ENCODE measurements around the gene CRYZL1.

Gene CRYZL1

DNA sequence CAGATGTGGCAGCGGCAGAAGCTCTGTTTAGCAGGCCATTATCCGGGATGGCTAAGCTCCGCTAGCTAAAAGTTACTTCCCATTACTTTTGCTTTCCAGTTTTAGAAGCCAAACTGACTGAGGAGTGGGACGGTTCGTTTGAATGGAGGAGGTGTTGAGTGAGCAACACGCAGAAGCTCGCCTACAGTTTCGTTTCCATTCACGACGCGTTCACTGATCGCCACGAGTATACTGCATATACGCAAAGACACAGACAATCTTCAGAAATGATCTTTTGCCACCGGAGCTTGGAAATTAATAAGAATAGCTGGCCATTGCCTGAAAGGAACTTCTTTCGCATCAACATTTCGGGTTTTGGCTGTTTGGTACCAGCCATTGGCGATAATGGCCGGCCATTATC is 84.1 kb downstream of the CRYZL1 start:
- no peak for DNase-seq

DNA sequence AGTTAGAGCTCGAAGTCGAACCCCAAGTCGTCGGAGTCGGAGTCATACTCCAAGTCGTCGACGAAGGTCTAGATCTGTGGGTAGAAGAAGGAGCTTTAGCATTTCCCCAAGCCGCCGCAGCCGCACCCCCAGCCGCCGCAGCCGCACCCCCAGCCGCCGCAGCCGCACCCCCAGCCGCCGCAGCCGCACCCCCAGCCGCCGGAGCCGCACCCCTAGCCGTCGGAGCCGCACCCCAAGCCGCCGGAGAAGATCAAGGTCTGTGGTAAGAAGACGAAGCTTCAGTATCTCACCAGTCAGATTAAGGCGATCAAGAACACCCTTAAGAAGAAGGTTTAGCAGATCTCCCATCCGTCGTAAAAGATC is 86.6 kb downstream of the CRYZL1 start:
- DNase-seq, result no peak

DNA sequence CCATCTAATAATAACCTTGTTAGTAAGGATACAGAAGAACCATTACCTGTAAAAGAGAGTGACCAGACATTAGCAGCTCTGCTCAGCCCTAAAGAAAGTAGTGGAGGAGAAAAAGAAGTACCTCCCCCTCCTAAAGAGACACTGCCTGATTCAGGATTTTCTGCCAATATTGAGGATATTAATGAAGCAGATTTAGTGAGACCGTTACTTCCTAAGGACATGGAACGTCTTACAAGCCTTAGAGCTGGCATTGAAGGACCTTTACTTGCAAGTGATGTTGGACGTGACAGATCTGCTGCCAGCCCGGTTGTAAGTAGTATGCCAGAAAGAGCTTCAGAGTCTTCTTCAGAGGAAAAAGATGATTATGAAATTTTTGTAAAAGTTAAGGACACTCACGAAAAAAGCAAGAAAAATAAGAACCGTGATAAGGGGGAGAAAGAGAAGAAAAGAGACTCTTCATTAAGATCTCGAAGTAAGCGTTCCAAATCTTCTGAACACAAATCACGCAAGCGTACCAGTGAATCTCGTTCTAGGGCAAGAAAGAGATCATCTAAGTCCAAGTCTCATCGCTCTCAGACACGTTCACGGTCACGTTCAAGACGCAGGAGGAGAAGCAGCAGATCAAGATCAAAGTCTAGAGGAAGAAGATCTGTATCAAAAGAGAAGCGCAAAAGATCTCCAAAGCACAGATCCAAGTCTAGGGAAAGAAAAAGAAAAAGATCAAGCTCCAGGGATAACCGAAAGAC is 87.1 kb downstream of the CRYZL1 start:
- no peak for DNase-seq

- DNase-seq, result no peak
These were observed 88.4 kb downstream of the CRYZL1 start for GRCh38 chr21:33552999-33553598.

- DNase-seq, result peak; percentile 14
These were observed 89.2 kb downstream of the CRYZL1 start for GRCh38 chr21:33552093-33552998.

- DNase-seq, result no peak
These were observed 89.9 kb downstream of the CRYZL1 start for GRCh38 chr21:33551664-33552063.

DNA sequence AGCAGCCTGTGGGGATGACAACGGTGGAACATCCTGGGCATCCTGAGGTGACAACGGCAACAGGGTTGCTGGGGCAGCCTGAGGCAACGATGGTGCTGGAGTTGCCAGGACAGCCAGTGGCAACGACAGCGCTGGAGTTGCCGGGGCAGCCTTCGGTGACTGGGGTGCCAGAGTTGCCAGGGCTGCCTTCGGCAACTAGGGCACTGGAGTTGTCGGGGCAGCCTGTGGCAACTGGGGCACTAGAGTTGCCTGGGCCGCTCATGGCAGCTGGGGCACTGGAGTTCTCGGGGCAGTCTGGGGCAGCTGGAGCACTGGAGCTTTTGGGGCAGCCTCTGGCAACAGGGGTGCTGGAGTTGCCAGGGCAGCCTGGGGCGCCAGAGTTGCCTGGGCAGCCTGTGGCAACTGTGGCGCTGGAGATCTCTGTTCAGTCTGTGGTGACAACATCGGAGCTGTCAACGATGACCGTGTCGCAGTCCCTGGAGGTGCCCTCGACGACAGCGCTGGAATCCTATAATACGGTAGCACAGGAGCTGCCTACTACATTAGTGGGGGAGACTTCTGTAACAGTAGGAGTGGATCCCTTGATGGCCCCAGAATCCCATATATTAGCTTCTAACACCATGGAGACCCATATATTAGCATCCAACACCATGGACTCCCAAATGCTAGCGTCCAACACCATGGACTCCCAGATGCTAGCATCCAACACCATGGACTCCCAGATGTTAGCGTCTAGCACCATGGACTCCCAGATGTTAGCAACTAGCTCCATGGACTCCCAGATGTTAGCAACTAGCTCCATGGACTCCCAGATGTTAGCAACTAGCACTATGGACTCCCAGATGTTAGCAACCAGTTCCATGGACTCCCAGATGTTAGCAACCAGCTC is 90.5 kb downstream of the CRYZL1 start:
- no peak for DNase-seq

GRCh38 chr21:33549848-33550771 is 91.4 kb downstream of the CRYZL1 start:
- no peak for DNase-seq

DNA sequence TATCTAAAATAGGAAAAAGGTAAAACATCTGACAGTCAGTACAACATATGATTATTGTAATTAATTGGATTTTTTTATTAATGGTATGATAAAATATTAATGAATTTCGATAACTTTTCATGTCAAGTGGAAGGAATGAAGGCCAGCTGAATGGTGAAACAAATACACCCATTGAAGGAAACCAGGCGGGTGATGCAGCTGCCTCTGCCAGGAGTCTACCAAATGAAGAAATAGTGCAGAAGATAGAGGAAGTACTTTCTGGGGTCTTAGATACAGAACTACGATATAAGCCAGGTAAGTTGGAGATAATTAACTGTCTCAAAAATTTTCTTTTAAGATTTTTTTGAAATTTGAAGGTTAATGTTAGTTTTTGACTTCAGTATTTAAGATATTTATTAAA is 95.5 kb downstream of the CRYZL1 start:
- DNase-seq, result no peak

GRCh38 chr21:33544451-33545195 is 96.9 kb downstream of the CRYZL1 start:
- no peak for DNase-seq

GRCh38 chr21:33543505-33544129 is 97.9 kb downstream of the CRYZL1 start:
- DNase-seq, result peak; percentile 20

GRCh38 chr21:33542640-33543504 is 98.7 kb downstream of the CRYZL1 start, which contains the start of gene SON:
TSS of gene SON (plus strand) at chr21:33543038. CDS start at chr21:33543093, 55 bp downstream.
- peak; percentile 99 for DNase-seq

DNA sequence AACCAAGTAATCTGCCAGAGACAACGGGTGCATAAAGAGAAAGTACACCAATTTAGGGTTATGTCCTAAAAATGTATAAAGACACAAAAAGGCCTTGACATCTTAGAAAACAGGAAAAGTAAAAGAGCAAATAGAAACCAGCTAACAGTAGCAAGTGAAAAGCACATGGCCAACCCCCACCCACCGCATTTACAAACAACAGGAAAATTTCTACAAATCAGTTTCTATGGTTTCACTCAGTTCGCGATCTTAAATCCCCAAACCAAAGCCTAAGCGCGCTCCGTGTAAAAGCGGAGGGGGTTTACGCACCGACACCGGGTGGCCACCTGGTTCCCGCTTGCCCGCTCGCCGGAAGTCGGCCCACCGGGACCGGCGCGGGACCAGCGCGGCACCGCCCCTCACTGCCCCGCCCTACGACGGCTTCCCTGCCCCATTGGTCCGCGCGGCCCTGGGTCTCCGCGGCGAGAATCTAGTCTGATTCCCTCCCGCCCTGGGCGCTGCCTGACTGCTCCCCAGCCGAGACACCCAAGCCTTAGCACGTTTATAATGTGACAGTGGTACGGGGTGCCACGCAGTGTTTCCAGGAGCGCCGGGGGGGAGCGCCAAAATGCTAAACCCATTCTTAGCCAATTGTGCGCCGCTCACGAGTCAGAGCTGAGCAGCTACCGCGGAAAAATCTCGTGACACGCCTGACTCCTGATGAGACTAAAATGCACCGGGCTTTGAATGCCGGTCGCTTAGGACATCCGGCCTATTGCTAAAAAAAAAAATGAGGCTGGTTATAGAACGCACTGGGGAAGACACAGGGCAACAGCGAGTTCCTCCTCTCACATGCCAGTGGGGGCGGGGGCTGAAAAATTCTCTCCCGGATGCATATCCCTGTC is 99.5 kb downstream of the CRYZL1 start, which contains the start of gene GART:
GART (minus strand) TSS at position 362 of the 884 bp plus-strand sequence. CDS start 2,802 bp downstream, outside the sequence.
- DNase-seq, result peak; percentile 90

DNA sequence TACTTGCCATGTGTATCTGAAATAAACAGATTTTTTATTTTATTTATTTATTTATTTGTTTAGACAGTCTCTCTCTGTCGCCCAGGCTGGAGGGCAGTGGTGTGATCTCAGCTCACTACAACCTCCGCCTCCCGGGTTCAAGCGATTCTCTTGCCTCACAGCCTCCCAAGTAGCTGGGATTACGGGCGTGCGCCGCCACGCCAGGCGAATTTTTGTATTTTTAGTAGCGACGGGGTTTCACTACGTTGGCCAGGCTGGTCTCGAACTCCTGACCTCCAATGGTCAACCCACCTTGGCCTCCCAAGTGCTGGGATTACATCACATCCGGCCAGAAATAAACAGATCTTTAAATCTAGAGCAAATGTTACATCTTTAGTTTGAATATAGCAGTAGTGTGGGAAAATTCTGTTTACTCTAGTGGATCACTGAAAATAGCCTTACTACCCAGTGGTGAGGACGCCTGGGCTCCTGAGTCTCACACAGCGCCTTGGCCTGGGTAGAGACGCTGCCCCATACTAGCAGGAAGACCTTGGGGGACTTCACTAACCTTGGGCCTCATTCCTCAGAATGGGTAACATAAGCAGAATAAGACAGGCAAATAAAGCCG is 100.3 kb downstream of the CRYZL1 start:
- peak; percentile 47 for DNase-seq

- DNase-seq, result peak; percentile 13
These were observed 100.8 kb downstream of the CRYZL1 start for GRCh38 chr21:33540711-33541104.

DNA sequence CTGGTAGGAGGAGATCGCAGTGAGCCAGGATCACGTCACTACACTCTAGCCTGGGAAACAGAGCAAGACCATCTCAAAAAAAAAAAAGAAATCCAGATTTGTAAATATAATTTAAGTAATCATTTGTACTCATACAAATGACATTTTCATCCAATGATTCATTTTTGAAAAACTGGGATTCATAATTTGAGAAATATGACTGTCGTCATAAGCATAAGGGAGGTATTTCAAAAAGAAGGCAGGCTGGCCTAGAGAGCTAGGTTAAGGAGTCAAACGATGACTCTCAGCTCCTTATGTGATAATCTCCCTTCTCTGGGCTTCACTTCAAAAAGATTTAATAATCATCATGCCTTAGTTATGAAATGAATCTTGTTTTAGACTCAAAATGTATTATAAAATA is 101.9 kb downstream of the CRYZL1 start:
- no peak for DNase-seq
